Esophagus squamous epithelium (tissue), 4 donors: ENCODE results near the gene AXIN1.

Experiments used
- POLR2A ChIP-seq, 4 donors: fragments of 450-650 bp; IDR thresholded peaks; one replicate each; pipeline ENCODE4 v1.6.1; 2017; ENCODE audit warnings: antibody characterized with exemption in 4 of 4, mild to moderate bottlenecking in 4 of 4, moderate library complexity in 3 of 4
- TF ChIP-seq, protein P1 (sequence below), 6 experiments: fragments of 450-650 bp in 4 of 6; fragments of 200-600 bp in 2 of 6; sonication (generic) in 2 of 6; IDR thresholded peaks; one replicate each; pipeline ENCODE4 v1.5.1; 2016 to 2019; ENCODE audit warnings: antibody characterized with exemption in 6 of 6, mild to moderate bottlenecking in 4 of 6, moderate library complexity in 4 of 6

DNA sequence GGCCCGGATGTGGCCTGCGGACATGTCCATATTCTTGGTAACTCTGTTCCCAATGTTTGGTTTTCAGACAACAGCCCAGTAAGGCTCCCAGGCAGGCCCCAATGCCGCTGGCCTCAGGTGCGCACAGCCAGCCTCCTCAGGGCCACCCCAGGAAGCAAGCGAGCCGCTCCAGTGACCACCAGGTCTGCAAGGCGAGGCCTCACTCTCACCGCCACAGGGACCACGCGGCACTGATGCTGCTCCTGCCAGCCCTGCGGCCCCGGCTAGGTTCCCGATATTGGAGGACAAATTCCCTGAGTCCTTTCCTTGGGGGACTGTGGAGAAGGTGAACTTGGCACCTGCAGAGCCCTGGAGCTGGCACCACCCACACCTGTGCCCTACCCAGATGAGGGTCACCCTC lies 50.6 kb downstream of the AXIN1 start:
- TF ChIP-seq, protein P1, sequence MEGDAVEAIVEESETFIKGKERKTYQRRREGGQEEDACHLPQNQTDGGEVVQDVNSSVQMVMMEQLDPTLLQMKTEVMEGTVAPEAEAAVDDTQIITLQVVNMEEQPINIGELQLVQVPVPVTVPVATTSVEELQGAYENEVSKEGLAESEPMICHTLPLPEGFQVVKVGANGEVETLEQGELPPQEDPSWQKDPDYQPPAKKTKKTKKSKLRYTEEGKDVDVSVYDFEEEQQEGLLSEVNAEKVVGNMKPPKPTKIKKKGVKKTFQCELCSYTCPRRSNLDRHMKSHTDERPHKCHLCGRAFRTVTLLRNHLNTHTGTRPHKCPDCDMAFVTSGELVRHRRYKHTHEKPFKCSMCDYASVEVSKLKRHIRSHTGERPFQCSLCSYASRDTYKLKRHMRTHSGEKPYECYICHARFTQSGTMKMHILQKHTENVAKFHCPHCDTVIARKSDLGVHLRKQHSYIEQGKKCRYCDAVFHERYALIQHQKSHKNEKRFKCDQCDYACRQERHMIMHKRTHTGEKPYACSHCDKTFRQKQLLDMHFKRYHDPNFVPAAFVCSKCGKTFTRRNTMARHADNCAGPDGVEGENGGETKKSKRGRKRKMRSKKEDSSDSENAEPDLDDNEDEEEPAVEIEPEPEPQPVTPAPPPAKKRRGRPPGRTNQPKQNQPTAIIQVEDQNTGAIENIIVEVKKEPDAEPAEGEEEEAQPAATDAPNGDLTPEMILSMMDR (IDR thresholded peaks at IDR 0.05): no peak
- no peak for TF ChIP-seq POLR2A (IDR thresholded peaks at IDR 0.05)
